Stimulated activated CD4-positive, alpha-beta T cell treated with anti-CD3 and anti-CD28 coated beads, Interleukin-1b, Interleukin-23, amount 100 ng/mL, for 1 hour (primary cell): ENCODE results near the gene MYLK.
A peak's percentile ranks its signal among the peaks of the same experiment; 100 is the strongest.

Experiments used
- DNase-seq, 2 donors: peaks; one replicate each; pipeline ENCODE4 v3.0.0-alpha.2; 2020; ENCODE audit warnings: low read depth in 2 of 2

MYLK gene

GRCh38 chr3:123593381-123593780, 290.8 kb downstream of the MYLK start:
- no peak for DNase-seq

- DNase-seq = no peak
Observed at GRCh38 chr3:123590685-123591450, 293.3 kb downstream of the MYLK start.

- no peak for DNase-seq
Observed at GRCh38 chr3:123587401-123587800, 296.7 kb downstream of the MYLK start.

GRCh38 chr3:123586968-123587367, 297.2 kb downstream of the MYLK start:
- DNase-seq = no peak

- no peak for DNase-seq
Observed at GRCh38 chr3:123586131-123586530, 298.0 kb downstream of the MYLK start.

- peak; percentile 78 to 93 for DNase-seq
Observed at GRCh38 chr3:123584988-123585937, 298.9 kb downstream of the MYLK start, which contains the start of gene HACD2. Gene HACD2, minus strand, starts transcription at chr3:123585053. Its CDS starts 26 bp downstream, at chr3:123585027.

GRCh38 chr3:123584284-123584987, 299.7 kb downstream of the MYLK start:
- no peak for DNase-seq

- no peak for DNase-seq
Observed at GRCh38 chr3:123583561-123583960, 300.6 kb downstream of the MYLK start.

GRCh38 chr3:123582315-123582714, 301.8 kb downstream of the MYLK start:
- DNase-seq = no peak

- no peak for DNase-seq
Observed at GRCh38 chr3:123576122-123576521, 308.0 kb downstream of the MYLK start.

- no peak for DNase-seq
Observed at GRCh38 chr3:123571973-123572365, 312.2 kb downstream of the MYLK start.

GRCh38 chr3:123571264-123571972, 312.7 kb downstream of the MYLK start:
- no peak for DNase-seq

- no peak for DNase-seq
Observed at GRCh38 chr3:123568875-123569274, 315.3 kb downstream of the MYLK start.

- DNase-seq = no peak
Observed at GRCh38 chr3:123568034-123568433, 316.1 kb downstream of the MYLK start.

GRCh38 chr3:123564056-123564455, 320.1 kb downstream of the MYLK start:
- DNase-seq = no peak

- DNase-seq = no peak
Observed at GRCh38 chr3:123562547-123562946, 321.6 kb downstream of the MYLK start.

GRCh38 chr3:123561188-123561587, 322.9 kb downstream of the MYLK start:
- no peak for DNase-seq
